ENCODE data around the gene DNASE1L2. TPM values are rescaled to one million over a fixed set of nuclear protein-coding genes. Genes with fewer than 3 reads are reported as not detected.

The DNASE1L2 gene
- total RNA-seq, 1 donor from 2014 or later = 0.51 TPM

GRCh38 chr16:2271848-2272461 is 35.7 kb downstream of the DNASE1L2 start:
- DNase-seq = no peak

- DNase-seq = no peak
These were observed 37.2 kb downstream of the DNASE1L2 start for GRCh38 chr16:2273484-2273883.

DNA sequence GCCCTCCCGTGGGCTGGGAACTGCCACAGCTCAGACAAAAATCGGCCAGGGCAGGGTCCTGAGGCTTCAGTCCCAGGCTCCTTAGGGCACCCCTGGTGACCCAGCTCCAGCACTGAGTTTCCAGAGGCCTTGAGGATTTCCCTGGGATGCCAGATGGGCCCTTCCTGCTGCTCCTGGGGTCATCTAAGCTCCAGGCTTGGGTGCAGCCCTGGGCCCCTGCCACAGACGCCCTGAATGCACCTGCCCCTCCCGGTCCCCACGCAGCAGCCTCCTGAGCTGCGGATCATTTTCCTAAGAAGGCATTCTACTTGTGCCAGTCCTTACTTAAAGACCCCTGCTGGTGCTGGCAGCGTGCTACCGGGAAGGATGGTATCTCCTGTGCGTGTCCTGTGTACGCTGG is 37.7 kb downstream of the DNASE1L2 start:
- DNase-seq = no peak

DNA sequence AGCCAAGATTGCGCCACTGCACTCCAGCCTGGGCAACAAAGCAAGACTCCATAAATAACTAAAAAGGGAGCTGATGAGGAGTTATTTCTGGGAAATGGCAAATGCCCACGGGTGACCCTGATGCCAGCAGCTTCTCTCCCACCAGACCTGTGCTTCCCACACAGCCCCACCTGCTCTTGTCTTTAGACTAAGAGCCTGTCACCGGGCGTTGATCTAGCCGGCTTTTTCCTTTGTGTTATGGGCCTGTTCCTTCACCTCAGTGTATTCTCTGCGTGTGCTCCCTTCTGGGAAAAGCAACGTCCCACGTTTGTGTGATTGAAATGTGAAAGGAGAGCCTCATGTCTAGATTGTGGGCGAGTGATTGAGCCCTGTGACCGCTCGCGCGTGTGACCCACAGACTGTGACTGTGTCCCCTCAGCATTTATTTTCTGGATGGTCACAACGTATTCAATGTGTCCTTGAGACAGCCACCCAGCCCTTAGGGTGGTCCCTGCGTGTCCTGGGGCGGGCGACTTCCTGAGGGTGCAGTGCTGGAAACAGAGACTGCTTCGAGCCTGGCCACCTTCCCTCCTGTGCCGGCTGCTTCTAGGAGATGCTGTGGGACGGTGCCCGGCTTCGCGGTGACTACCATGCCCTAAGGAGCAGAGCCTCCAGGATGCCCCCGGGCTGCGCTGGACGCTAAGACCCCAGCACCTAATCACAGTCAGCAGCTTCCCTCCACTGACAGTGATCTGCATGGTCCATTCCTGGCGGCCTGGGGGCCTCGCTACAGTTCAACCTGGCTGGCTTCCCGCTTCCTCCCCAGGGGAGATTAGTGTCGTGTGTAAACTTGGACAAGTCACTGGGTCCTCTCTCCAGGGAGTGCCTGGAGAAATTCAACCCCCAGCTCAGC is 39.5 kb downstream of the DNASE1L2 start:
- no peak for DNase-seq

DNA sequence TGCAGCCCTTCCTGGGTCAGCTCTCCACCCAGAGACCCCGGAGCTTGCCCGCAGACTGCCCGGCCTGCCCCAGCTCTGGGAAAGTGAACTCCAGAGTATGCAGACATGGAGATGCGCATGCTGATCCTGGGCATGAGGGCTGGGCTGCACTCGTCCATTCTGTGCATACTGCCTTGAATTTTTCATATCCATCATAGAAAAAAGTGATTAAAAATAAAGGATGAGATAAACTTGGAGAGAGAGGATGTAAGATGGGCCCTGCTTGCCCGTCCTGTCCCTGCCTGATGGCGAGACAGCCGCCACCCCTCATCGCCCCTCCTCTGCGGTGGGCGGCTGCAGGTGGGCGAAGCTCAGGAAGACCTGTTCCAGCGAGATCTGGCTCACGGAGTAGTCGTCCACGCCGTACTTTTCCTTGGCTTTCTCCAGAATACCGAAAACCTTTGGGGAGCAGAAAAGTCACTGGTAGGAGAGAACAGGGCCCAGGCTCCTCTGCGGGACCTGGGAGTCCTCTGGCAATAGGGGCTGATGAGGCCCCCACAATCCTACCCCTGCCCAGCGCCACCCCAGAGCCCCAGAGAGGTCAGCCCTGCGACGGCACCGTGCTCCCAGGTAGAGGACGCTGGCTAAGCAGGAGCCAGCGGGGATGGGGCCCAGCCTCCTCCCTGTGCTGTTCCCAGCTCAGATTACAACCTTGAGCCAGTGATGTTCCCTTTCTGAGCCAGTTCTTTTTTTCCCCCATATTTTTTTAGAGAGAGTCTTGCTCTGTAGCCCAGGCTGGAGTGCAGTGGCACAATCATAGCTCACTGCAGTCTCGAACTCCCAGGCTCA is 40.3 kb downstream of the DNASE1L2 start:
- DNase-seq = no peak

- no peak for DNase-seq
These were observed 41.4 kb downstream of the DNASE1L2 start for GRCh38 chr16:2277466-2278271.

- no peak for DNase-seq
These were observed 42.0 kb downstream of the DNASE1L2 start for GRCh38 chr16:2278272-2278608.

DNA sequence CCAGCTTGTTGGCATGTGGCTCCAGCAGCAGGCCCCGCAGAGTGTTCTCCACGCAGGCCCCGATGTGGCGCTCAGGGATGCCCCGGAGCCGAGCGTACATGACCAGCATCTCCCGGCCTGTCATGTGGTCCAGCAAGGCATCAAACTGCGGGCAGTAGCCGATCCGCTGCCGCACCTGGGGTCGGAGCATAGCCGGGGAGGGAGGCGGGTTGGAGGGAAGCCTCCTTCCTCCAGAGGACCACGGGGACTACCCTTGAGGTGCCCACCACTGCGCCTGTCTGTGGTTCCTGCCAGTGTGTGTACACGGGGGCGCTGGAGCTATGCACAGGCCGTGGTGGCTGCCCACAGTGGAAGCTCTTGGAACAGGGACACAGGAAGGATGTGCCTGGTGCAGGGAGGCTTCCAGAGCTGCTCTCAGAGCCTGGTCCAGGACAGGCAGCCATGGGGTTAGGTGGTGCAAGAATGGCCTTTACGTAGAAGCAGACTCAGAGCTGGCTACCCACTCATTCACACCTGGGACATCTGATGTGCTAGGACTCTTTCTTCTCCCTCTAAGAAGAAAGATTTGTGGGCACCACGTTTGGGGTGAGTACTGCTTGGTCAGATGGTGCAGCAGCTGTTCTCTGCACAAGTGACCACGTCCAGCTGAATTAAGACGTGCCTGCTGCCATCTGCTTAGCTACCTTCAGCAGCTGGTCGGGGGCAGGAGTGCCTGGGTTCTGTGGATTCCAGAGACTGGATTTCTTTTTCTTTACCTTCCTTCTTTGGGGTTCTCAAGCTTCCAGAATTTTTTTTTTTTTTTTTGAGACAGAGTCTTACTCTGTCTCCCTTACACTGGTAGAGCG is 42.9 kb downstream of the DNASE1L2 start:
- no peak for DNase-seq

DNA sequence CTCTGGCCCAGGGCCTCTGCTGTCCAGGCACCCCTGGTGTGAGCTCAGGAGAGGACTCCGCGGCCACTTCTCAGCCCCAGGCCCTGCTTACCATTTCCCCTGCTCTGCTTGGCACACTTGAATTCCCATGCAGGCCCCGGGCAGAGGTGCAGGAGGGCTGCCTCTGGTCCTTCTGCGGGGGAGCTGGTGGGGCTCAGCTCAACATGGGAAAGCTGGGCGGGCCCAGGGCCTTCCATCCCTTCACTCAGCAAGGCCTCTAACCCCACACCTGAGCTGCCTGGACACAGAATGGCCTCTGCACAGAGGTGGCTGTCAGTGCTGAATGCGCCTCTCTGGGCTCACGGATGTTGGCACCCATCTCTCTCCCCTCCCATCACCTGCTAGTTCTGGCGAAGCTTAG is 44.2 kb downstream of the DNASE1L2 start:
- DNase-seq = no peak

GRCh38 chr16:2280981-2281542 is 44.8 kb downstream of the DNASE1L2 start:
- no peak for DNase-seq

DNA sequence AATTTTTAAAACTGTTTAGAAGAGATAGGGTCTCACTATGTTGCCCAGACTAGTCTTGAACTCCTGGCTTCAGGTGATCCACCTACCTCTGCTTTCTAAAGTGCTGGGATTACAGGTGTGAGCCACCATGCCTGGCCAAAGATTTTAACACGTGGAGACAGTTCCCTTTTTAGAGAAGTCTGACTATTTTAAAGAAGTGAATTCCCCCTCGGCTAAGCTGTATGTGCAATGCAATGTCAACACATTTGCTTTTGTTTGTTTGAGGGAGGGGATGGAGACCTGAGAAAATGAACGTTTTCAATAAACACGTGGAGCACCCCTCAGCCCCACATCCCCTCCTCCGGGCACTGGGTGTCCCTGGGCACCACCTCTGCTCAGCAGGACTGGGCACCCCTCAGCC is 46.0 kb downstream of the DNASE1L2 start:
- no peak for DNase-seq

- DNase-seq = no peak
These were observed 46.8 kb downstream of the DNASE1L2 start for GRCh38 chr16:2282866-2283555.

DNA sequence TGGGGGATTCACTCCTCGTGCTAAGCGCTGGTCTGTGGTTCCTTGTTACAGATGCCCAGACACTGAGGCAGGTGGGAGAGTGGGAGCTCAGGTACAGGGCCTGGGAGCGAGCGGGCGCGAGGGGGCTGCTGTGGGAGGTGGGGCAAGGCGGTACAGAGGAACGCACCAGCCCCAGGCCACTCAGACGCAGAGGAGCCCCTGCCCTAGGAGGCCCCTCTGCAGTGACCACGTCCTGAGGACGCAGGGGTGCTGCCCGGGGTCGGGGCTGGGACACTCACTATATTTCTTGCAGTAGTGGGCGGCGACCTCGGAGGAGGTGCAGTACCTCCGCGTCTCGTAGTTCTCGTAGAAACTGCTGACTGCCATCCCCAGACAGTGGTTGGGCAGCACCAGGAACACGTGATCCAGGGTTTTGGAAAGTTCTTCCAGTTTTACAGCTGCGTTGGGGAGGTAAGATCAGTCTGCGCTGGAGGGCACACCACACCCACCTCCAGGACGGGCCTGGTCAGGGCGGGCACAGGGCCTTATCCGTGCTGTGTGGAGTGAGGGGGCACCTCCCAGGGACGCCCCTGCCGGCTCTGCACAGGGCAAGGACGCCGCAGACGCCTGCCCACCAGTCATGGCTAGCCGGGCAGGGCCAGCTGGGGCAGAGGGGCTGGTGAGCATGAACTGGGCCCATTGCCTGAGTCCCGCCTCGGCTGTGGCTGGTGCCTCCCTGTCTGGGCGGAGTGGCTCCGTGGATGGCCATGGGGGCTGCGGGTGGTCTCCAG is 47.9 kb downstream of the DNASE1L2 start:
- DNase-seq = no peak

DNA sequence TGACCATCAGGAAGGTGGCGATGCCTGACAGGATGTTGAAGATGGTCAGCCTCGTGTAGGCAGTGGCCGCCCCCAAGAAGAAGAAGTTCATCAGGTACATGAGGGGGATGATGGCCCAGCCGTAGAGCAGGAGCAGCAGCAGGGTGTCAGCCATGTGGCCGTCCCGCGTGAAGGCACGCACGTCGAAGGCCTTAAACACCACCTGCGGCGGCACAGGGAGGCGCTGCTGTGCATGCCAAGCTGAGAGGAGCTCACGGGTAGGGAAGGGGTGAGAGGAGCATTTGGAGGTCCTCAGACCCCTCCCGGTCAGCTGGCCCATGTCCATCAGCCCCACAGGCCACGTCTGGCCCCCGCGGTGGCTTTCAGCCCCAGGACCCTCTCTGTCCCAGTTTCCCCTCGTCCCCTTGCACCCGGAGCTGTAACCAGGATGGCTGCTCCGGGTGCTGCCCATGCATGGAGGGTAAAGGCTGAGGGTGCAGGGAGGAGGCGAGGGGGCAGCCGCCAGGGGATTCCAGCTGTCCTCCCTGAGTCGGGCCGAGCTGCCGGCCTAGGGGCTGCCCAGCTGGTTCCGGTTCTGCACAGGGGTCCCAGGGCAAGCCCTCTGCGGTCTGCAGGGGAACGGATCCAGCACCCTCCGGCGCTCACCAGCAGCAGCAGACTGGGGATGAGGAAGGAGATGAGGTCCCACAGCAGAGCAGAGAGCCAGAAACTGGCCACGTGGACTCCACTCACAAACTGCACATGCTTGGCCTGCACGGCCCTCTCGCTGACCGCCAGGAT is 48.7 kb downstream of the DNASE1L2 start:
- DNase-seq = no peak

DNA sequence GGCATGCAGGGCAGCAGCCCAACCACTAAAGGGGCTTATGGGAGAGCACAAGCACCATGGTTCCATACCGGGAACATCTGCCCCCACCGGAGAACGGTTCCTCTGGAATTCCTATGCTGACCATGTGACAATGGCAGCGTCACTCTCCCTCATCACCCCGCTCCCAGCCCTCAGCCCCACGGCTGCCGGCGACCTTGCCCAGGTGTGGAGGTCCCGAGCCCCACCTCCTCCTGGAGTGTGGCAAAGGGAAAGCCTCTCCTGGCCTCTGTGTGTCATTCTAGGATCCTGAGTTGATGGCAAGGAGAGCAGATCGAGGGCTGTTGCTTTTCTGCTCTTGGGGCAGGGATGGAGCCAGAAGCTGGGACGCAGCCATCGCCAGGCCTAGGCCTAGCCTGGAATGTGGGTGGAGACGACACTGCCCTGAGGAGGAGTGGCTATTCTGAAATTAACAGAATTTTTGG is 49.5 kb downstream of the DNASE1L2 start:
- DNase-seq = no peak

DNA sequence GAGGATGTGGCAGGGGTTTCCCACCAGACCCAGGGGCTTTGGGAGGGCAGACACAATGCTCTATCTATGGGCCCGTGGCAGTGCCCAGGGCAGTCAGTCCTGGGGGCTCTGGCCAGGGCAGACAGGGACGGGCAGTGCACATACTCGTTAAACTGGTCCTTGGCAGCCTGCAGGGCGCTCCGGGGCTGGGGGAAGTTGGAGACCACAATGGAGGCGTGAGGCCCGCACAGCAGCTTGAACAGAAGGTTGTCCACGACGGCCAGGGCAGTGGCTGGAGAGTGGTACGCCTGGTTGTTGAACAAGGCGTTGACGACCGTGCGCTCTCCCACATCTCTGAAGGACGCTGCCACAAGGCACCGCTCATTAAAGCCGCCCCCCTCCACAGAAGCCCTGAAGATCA is 50.3 kb downstream of the DNASE1L2 start:
- no peak for DNase-seq

GRCh38 chr16:2287916-2288547 is 51.8 kb downstream of the DNASE1L2 start:
- no peak for DNase-seq

Data from dermis blood vessel endothelial cell (primary cell).